ENCODE results near the gene ZNF789.

Gene ZNF789

DNA sequence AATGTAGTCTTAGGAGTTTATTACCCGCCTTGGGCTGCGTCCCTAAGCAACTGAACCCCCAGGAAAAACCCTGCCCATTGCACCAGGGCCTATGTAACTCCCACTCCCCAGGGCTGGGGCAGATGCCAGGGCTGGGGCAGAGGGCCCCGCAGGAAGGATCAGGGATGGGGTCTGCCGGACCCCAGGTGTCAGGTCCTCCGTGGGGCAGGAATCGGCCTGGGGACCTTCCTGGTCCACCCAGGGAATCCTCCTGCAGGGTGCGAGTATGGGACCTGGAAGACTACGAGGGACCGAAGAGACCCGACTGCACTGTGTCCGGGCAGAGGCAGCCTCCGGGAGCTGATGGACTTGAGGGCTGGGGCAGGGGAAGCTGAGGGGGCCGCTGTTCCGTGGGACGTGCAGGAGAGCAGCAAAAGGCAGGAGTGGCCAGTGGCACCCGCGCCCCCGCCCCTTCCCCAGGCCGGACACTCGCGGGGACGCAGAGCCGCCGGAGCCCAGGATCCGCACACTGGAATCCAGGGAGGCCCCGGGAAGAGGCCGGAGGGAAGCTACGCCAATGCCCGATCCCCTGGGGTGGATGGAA, 4.3 kb upstream of the ZNF789 start:
- in situ Hi-C loops (cut with MboI; ENCODE audit: low pct_unique_long_range_greater_than_20kb, low sequenced_read_pairs, unreplicated experiment), result no loop called here
- TF ChIP-seq, protein P1, sequence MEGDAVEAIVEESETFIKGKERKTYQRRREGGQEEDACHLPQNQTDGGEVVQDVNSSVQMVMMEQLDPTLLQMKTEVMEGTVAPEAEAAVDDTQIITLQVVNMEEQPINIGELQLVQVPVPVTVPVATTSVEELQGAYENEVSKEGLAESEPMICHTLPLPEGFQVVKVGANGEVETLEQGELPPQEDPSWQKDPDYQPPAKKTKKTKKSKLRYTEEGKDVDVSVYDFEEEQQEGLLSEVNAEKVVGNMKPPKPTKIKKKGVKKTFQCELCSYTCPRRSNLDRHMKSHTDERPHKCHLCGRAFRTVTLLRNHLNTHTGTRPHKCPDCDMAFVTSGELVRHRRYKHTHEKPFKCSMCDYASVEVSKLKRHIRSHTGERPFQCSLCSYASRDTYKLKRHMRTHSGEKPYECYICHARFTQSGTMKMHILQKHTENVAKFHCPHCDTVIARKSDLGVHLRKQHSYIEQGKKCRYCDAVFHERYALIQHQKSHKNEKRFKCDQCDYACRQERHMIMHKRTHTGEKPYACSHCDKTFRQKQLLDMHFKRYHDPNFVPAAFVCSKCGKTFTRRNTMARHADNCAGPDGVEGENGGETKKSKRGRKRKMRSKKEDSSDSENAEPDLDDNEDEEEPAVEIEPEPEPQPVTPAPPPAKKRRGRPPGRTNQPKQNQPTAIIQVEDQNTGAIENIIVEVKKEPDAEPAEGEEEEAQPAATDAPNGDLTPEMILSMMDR (IDR thresholded peaks at IDR 0.05; ENCODE audit: extremely low read depth, insufficient read depth, missing control alignments), result no peak
- no peak for DNase-seq (ENCODE audit: low spot score)

GRCh38 chr7:99469381-99470065, 3.2 kb upstream of the ZNF789 start:
- TF ChIP-seq, protein P1 (IDR thresholded peaks at IDR 0.05; ENCODE audit: extremely low read depth, insufficient read depth, missing control alignments), result no peak
- in situ Hi-C loops (cut with MboI; ENCODE audit: low pct_unique_long_range_greater_than_20kb, low sequenced_read_pairs, unreplicated experiment), result no loop called here
- DNase-seq (ENCODE audit: low spot score), result no peak

- in situ Hi-C loops (cut with MboI; ENCODE audit: low pct_unique_long_range_greater_than_20kb, low sequenced_read_pairs, unreplicated experiment), result no loop called here
- peak; percentile 79 for DNase-seq (ENCODE audit: low spot score)
- TF ChIP-seq, protein P1 (IDR thresholded peaks at IDR 0.05; ENCODE audit: extremely low read depth, insufficient read depth, missing control alignments), result no peak
These were observed 566 bp downstream of the ZNF789 start for GRCh38 chr7:99473315-99473596.

DNA sequence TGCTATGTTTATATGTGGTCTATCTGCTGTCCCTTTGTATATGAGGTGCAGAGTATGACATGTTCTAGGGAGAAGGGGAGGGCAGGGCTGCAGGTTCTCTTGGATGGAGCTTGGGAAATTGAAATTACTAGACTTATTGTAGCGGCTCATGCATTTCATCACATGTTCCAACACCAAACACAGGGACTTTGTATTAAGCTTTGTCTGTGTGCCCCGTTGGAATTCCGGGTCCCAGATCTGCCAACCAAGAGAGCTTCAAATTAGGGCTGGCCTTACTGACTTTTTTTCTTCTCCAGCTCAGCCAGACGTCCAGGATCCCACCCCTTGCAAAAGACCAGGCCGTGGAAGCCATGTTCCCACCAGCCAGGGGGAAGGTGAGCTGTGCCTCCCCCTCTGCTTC, 3.4 kb downstream of the ZNF789 start:
- DNase-seq (ENCODE audit: low spot score), result no peak
- in situ Hi-C loops (cut with MboI; ENCODE audit: low pct_unique_long_range_greater_than_20kb, low sequenced_read_pairs, unreplicated experiment), result no loop called here
- TF ChIP-seq, protein P1 (IDR thresholded peaks at IDR 0.05; ENCODE audit: extremely low read depth, insufficient read depth, missing control alignments), result no peak

GRCh38 chr7:99478464-99479440, 6.1 kb downstream of the ZNF789 start:
- in situ Hi-C loops (cut with MboI; ENCODE audit: low pct_unique_long_range_greater_than_20kb, low sequenced_read_pairs, unreplicated experiment), result no loop called here
- no peak for DNase-seq (ENCODE audit: low spot score)
- TF ChIP-seq, protein P1 (IDR thresholded peaks at IDR 0.05; ENCODE audit: extremely low read depth, insufficient read depth, missing control alignments), result no peak

GRCh38 chr7:99485094-99485493, 12.4 kb downstream of the ZNF789 start:
- TF ChIP-seq, protein P1 (IDR thresholded peaks at IDR 0.05; ENCODE audit: extremely low read depth, insufficient read depth, missing control alignments), result no peak
- DNase-seq (ENCODE audit: low spot score), result no peak
- in situ Hi-C loops (cut with MboI; ENCODE audit: low pct_unique_long_range_greater_than_20kb, low sequenced_read_pairs, unreplicated experiment), result no loop called here

Data from GM13977 (cell line).